ENCODE measurements around the gene ARHGAP15.

ARHGAP15 gene

DNA sequence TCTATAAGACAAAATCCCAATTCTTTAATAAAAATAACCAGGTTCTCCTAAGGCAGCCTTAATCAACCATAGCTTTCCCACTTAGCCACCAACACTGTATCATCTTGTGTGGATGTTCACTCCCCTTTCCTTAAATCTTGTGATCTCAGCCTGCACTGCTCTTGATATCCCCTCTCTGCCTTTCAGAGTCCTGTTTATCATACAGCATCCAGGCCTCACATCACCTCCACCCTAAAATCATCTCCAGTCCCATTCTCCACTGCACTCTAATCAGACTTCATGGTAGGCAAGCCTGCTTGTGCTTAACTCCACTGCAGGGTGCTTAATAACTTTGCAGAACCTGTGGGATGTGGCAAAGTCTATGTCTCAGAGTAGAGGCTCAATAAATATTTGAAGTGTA lies 18.8 kb downstream of the ARHGAP15 start:
- H3K36me3 ChIP-seq (ENCODE audit: control insufficient read depth, insufficient read depth, low read length) = no peaks in the 10 kb centered on the region
- no peaks in the 10 kb centered on the region for H3K27me3 ChIP-seq (ENCODE audit: control insufficient read depth, insufficient read depth, low read length)
- H3K4me1 ChIP-seq (ENCODE audit: control insufficient read depth, insufficient read depth, low read length) = no peaks in the 10 kb centered on the region
- no peak overlapping the region for H3K4me3 ChIP-seq (ENCODE audit: low read length)
- no peak overlapping the region for H3K27ac ChIP-seq (ENCODE audit: low read depth, low read length)
- H3K9ac ChIP-seq (ENCODE audit: low read length) = no peak overlapping the region

DNA sequence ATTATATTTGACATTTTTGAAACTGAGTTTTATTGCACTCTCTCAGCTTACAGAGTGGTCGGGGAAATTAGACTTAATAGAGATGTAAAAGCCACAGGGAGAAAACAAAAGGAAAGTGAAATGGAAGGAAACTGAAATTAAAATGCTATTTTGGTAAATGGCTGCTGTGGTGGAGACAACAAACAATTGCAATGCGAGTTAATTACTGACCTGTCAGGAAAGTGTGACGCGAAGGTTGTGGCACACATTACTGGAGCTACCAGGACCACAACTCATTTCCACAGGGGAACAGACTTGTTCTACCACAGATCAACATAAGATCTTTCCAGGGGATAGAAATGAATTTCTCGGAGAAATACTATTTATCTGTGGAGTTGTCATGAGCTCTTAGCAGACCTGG lies 19.5 kb downstream of the ARHGAP15 start:
- Histone ChIP-seq H3K4me1 (ENCODE audit: control insufficient read depth, insufficient read depth, low read length) (no peaks in the 10 kb centered on the region), H3K9ac (ENCODE audit: low read length) (no peak overlapping the region), H3K27ac (ENCODE audit: low read depth, low read length) (no peak overlapping the region), H3K36me3 (ENCODE audit: control insufficient read depth, insufficient read depth, low read length) (no peaks in the 10 kb centered on the region), H3K4me3 (ENCODE audit: low read length) (no peak overlapping the region), H3K27me3 (ENCODE audit: control insufficient read depth, insufficient read depth, low read length) (no peaks in the 10 kb centered on the region)

DNA sequence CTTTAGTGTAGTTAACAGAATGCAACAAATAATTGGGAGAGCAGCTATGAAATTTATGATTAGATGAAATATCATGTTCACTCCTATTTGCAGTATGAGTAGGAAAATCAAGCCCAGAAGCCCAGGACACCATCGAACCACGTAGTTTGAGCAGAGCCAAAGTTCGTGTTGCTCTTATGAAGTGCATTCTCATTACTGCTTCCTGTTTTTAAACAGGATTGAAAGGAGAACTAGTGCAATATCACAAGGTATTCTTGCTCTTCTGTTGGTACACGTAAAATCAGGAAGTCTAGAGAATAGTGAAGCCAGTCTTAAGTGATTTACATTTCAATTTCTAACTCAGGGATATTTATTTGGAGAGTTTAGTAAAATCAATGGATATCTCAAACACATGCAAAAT lies 21.1 kb downstream of the ARHGAP15 start:
- no peak overlapping the region for H3K27ac ChIP-seq (ENCODE audit: low read depth, low read length)
- no peak overlapping the region for H3K9ac ChIP-seq (ENCODE audit: low read length)
- H3K4me1 ChIP-seq (ENCODE audit: control insufficient read depth, insufficient read depth, low read length) = no peaks in the 10 kb centered on the region

DNA sequence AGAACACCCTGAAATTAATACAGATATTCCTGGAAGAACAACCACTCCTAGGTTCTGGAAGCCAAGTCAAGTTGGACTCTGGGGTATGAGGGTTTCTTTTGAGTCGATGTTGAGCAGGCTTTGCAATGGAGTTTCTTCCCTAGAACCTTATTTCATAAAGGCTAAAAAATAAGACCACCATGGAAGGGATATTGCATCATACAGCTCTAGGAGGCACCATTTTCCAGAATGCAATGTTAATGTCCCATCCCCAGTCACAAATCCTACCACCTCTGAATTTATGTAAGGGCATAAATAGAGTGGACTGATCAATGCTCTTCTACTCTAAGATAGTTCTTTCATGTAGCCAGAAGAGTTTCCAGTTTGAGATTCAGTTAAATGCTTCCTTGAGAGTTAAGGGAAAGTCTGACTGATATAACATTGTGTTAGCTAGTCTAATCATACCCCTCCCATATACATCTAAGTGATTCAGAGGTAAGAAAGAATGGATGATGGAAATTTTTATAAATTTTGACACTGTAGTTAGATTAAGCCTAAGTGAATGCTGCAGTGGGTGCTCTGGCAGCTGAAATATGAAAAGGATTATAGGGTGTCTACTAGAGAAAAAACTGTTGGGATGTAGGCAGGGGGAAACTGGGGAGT lies 22.0 kb downstream of the ARHGAP15 start:
- Histone ChIP-seq H3K36me3 (ENCODE audit: control insufficient read depth, insufficient read depth, low read length) (no peaks in the 10 kb centered on the region), H3K27ac (ENCODE audit: low read depth, low read length) (no peak overlapping the region), H3K9ac (ENCODE audit: low read length) (no peak overlapping the region), H3K4me1 (ENCODE audit: control insufficient read depth, insufficient read depth, low read length) (no peaks in the 10 kb centered on the region), H3K27me3 (ENCODE audit: control insufficient read depth, insufficient read depth, low read length) (no peaks in the 10 kb centered on the region), H3K4me3 (ENCODE audit: low read length) (no peak overlapping the region)

More for the DNA sequence above, 21.1 kb downstream of the ARHGAP15 start:
- no peaks in the 10 kb centered on the region for H3K36me3 ChIP-seq (ENCODE audit: control insufficient read depth, insufficient read depth, low read length)
- H3K27me3 ChIP-seq (ENCODE audit: control insufficient read depth, insufficient read depth, low read length) = no peaks in the 10 kb centered on the region
- H3K4me3 ChIP-seq (ENCODE audit: low read length) = no peak overlapping the region

DNA sequence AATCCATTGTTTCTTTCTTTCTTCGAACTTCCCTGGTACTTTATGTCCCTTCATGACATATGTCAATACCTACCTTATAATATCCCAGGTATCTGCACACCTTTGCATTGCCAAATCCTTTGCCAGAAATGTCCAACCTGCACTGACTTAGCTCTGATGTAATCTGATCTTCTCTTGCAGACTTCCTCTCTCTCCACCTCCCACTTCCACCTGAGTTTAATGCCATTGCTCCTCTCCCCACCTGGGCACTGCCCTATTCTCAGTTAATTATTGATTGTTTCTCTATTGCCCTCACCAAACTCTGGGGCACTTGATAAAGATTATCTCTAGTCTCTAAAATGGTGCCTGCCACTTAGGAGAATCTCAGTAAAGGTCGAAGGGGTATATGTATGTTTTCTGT lies 23.0 kb downstream of the ARHGAP15 start:
- Histone ChIP-seq H3K27ac (ENCODE audit: low read depth, low read length) (no peak overlapping the region), H3K4me1 (ENCODE audit: control insufficient read depth, insufficient read depth, low read length) (no peaks in the 10 kb centered on the region)

DNA sequence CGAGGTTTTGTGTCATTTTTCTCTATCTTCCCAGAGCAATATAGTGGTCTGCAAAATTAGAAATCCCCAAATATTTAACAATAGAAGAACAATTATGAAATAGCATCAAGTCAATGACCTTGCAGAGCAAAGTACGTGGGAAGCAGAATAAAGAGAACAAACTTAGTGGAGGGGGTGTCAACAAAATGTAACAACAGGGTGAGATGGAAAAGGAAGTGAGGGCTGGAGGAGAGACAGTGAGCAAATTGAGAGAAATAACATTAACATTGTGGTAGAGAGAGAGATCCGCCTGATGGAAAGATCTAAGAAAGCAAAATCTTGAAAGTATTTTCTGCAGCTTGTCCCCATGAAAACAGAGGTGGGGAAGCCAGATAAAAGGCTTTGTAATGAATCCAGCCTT lies 23.4 kb downstream of the ARHGAP15 start:
- H3K36me3 ChIP-seq (ENCODE audit: control insufficient read depth, insufficient read depth, low read length) = no peaks in the 10 kb centered on the region
- no peak overlapping the region for H3K9ac ChIP-seq (ENCODE audit: low read length)
- no peaks in the 10 kb centered on the region for H3K27me3 ChIP-seq (ENCODE audit: control insufficient read depth, insufficient read depth, low read length)
- no peak overlapping the region for H3K4me3 ChIP-seq (ENCODE audit: low read length)
- no peaks in the 10 kb centered on the region for H3K4me1 ChIP-seq (ENCODE audit: control insufficient read depth, insufficient read depth, low read length)
- H3K27ac ChIP-seq (ENCODE audit: low read depth, low read length) = no peak overlapping the region

More for the DNA sequence above, 23.0 kb downstream of the ARHGAP15 start:
- H3K27me3 ChIP-seq (ENCODE audit: control insufficient read depth, insufficient read depth, low read length) = no peaks in the 10 kb centered on the region
- no peak overlapping the region for H3K4me3 ChIP-seq (ENCODE audit: low read length)
- H3K9ac ChIP-seq (ENCODE audit: low read length) = no peak overlapping the region
- H3K36me3 ChIP-seq (ENCODE audit: control insufficient read depth, insufficient read depth, low read length) = no peaks in the 10 kb centered on the region

DNA sequence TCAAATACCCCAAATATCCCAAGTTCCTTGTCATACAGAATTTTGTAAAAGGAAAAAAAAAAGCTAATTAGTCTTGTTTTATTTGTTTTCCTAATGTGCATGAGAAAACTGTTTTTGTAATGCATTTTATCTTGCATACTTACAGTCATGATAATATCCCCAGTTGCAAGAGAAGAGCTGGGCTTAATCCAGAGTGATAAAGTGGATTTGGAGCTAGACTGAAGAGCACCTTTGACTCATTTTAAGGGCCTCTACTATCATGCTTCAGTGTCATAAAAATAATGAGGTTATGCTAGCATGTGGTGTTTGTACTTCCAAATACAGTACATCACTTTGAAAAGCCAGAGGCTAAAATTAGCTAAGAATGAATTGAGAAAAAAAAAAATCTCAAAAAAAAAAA lies 26.4 kb downstream of the ARHGAP15 start:
- H3K4me3 ChIP-seq (ENCODE audit: low read length) = no peak overlapping the region
- no peak overlapping the region for H3K27ac ChIP-seq (ENCODE audit: low read depth, low read length)
- no peaks in the 10 kb centered on the region for H3K4me1 ChIP-seq (ENCODE audit: control insufficient read depth, insufficient read depth, low read length)

DNA sequence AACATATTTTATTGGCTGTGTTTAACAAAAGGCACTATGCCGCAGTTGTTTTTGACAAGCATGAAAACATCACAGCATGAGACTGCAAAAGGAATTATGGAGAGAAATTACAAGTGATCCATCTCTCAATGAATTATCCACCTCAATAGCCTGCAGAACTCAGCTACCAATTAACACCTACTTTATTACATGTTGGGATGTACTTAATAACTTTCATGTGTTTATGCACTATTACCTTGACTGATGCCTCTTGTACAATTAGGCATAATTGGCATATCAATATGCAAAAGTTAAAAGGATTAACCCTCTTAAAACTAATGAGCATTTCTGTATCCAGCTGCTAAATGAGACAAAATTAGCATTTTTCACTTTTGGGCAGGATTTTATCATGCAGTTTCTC lies 27.8 kb downstream of the ARHGAP15 start:
- Histone ChIP-seq H3K27ac (ENCODE audit: low read depth, low read length) (no peak overlapping the region), H3K27me3 (ENCODE audit: control insufficient read depth, insufficient read depth, low read length) (no peaks in the 10 kb centered on the region), H3K36me3 (ENCODE audit: control insufficient read depth, insufficient read depth, low read length) (no peaks in the 10 kb centered on the region), H3K4me1 (ENCODE audit: control insufficient read depth, insufficient read depth, low read length) (no peaks in the 10 kb centered on the region), H3K4me3 (ENCODE audit: low read length) (no peak overlapping the region), H3K9ac (ENCODE audit: low read length) (no peak overlapping the region)

More for the DNA sequence above, 26.4 kb downstream of the ARHGAP15 start:
- Histone ChIP-seq H3K27me3 (ENCODE audit: control insufficient read depth, insufficient read depth, low read length) (no peaks in the 10 kb centered on the region), H3K36me3 (ENCODE audit: control insufficient read depth, insufficient read depth, low read length) (no peaks in the 10 kb centered on the region), H3K9ac (ENCODE audit: low read length) (no peak overlapping the region)

DNA sequence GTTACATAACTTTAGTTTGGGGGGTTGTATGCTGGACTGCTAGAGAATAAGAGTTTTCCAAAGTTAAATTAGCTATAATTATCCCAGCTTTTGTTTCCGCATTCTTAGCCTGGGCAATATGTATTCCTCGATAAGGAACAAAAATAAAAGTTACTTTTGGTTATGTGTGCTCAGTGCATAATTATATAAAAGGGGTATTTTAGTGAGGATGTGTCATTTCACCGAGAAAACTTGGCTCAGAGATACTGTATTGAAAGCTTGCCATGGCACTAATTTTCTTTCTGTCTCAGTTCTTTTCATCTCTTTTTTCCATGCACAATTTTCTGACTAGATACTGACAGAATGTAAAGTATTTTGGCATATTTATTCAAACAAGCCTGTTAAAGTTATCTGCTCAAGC lies 28.2 kb downstream of the ARHGAP15 start:
- Histone ChIP-seq H3K9ac (ENCODE audit: low read length) (no peak overlapping the region), H3K27me3 (ENCODE audit: control insufficient read depth, insufficient read depth, low read length) (no peaks in the 10 kb centered on the region), H3K4me1 (ENCODE audit: control insufficient read depth, insufficient read depth, low read length) (no peaks in the 10 kb centered on the region), H3K4me3 (ENCODE audit: low read length) (no peak overlapping the region), H3K36me3 (ENCODE audit: control insufficient read depth, insufficient read depth, low read length) (no peaks in the 10 kb centered on the region), H3K27ac (ENCODE audit: low read depth, low read length) (no peak overlapping the region)

DNA sequence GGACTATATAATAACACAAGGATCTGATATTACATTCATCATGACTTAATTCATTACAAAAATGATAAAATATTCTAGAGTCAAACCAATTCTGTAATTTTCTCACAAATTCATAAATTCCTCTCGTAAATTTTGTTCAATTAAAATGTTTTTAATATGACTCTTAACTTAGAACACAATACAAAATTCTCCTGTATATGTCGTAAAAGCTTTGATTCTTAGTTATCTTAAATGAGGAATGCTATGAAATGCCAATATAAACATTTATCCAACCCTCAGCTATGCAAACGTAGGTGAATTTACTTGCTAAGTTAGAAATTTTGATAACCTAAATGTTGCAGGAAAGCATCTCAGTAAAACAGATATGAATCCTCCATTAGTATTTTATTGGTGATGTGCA lies 28.9 kb downstream of the ARHGAP15 start:
- H3K4me3 ChIP-seq (ENCODE audit: low read length) = no peak overlapping the region
- no peak overlapping the region for H3K9ac ChIP-seq (ENCODE audit: low read length)
- no peaks in the 10 kb centered on the region for H3K36me3 ChIP-seq (ENCODE audit: control insufficient read depth, insufficient read depth, low read length)
- no peak overlapping the region for H3K27ac ChIP-seq (ENCODE audit: low read depth, low read length)
- H3K4me1 ChIP-seq (ENCODE audit: control insufficient read depth, insufficient read depth, low read length) = no peaks in the 10 kb centered on the region
- H3K27me3 ChIP-seq (ENCODE audit: control insufficient read depth, insufficient read depth, low read length) = no peaks in the 10 kb centered on the region

DNA sequence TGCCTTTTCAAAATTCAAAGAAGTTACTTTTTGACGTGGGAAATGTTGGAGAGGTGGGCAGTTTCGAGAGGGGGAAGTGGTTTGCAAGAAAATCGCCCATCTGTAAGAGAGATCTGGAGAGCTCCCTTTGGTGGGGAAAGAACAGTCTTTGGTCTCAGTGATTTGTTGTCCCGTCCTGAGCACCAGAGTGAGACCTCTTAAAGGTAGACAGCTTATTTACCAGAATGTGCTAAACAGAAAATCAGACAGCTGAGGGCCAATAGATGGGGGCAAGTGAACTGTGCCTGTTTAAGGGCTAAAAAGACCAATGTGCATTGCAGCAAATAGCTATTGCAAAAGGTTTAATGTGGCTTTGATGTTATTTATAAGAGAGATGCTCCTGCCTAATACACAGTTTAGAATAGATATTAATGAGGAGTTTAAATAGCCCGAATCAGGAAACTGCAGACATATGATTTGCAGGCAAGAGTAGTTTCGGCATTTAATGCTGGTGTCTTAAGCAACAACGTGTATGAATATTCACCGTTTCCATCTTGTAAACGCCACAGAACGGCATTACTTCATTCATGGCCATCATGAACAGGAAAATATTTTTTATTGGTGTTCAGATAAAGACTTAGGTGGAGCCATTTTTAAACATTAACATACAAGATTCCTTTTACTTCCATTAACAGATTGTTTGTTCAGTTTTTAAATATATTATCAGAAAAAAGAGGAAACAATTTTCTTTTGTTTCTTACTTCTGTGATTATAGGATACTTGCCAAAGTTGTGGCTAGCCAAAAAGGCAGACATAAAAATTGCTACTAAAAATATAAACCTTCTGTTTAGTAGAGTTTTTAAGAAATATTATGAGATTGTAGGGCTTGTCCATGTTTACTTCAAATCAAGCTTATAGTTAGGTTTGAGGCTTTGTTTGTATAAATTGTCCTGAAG lies 29.6 kb downstream of the ARHGAP15 start:
- H3K27ac ChIP-seq (ENCODE audit: low read depth, low read length) = no peak overlapping the region
- no peak overlapping the region for H3K4me3 ChIP-seq (ENCODE audit: low read length)

DNA sequence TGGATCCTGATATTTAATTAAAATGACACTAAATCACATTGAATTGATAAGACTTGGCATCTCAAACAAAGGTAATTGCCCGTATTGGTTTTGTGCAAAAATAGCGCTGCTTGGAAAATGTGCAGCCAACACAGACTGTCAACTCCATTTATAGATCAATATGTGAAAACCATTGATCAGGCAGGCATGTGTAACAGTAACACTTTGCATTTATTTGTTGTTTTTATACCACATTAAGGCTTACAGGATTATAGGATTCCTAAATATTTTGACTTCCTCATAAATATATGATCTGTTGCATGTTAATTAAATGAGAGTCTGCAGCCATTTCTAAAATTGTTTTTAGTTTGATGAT lies 30.2 kb downstream of the ARHGAP15 start:
- Histone ChIP-seq H3K4me1 (ENCODE audit: control insufficient read depth, insufficient read depth, low read length) (no peaks in the 10 kb centered on the region), H3K9ac (ENCODE audit: low read length) (no peak overlapping the region), H3K36me3 (ENCODE audit: control insufficient read depth, insufficient read depth, low read length) (no peaks in the 10 kb centered on the region), H3K27ac (ENCODE audit: low read depth, low read length) (no peak overlapping the region), H3K4me3 (ENCODE audit: low read length) (no peak overlapping the region), H3K27me3 (ENCODE audit: control insufficient read depth, insufficient read depth, low read length) (no peaks in the 10 kb centered on the region)

More for the DNA sequence above, 29.6 kb downstream of the ARHGAP15 start:
- no peaks in the 10 kb centered on the region for H3K27me3 ChIP-seq (ENCODE audit: control insufficient read depth, insufficient read depth, low read length)
- no peak overlapping the region for H3K9ac ChIP-seq (ENCODE audit: low read length)
- no peaks in the 10 kb centered on the region for H3K4me1 ChIP-seq (ENCODE audit: control insufficient read depth, insufficient read depth, low read length)
- H3K36me3 ChIP-seq (ENCODE audit: control insufficient read depth, insufficient read depth, low read length) = no peaks in the 10 kb centered on the region
